AG09319 (cell line): ENCODE measurements around the gene CSNK2A2.

Experiments
- DNase-seq: peaks from one replicate; pipeline ENCODE4 v3.0.0-alpha.2; 2010; ENCODE audit warnings: low read depth; ENCODE audit errors: extremely low read depth
- TF ChIP-seq, protein P1 (sequence below): IDR thresholded peaks from 2 replicates; pipeline ENCODE4 v1.5.1; 2011; ENCODE audit warnings: low read depth, mild to moderate bottlenecking, inconsistent platforms, low read length, moderate library complexity

CSNK2A2 gene

DNA sequence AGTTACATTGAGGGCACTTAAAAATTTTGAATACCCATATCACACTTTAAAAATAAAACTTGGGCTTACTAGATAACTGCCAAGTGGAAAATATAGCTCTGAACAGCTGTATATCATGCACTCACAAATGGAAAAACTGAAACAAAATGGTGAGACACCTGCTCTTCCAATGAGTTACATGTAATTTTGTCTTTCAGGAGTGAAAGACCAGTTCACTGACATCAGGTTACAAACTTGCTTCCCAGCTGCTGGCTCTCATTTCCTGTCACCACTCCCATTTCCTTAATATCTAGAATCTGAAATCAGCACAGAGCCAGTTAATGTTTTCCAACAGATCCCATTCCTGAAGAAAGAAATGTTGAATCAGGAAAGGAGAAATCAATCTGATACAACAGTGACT lies 10.8 kb downstream of the CSNK2A2 start:
- TF ChIP-seq, protein P1, sequence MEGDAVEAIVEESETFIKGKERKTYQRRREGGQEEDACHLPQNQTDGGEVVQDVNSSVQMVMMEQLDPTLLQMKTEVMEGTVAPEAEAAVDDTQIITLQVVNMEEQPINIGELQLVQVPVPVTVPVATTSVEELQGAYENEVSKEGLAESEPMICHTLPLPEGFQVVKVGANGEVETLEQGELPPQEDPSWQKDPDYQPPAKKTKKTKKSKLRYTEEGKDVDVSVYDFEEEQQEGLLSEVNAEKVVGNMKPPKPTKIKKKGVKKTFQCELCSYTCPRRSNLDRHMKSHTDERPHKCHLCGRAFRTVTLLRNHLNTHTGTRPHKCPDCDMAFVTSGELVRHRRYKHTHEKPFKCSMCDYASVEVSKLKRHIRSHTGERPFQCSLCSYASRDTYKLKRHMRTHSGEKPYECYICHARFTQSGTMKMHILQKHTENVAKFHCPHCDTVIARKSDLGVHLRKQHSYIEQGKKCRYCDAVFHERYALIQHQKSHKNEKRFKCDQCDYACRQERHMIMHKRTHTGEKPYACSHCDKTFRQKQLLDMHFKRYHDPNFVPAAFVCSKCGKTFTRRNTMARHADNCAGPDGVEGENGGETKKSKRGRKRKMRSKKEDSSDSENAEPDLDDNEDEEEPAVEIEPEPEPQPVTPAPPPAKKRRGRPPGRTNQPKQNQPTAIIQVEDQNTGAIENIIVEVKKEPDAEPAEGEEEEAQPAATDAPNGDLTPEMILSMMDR, result no peak
- DNase-seq, result no peak

- TF ChIP-seq, protein P1, result no peak
Measured at GRCh38 chr16:58186176-58186944, 11.5 kb downstream of the CSNK2A2 start.

GRCh38 chr16:58177353-58177710 lies 20.6 kb downstream of the CSNK2A2 start:
- TF ChIP-seq, protein P1, result no peak
- no peak for DNase-seq

More at GRCh38 chr16:58186176-58186944, 11.5 kb downstream of the CSNK2A2 start:
- DNase-seq, result no peak

- TF ChIP-seq, protein P1, result no peak
- DNase-seq, result no peak
Measured at GRCh38 chr16:58176608-58177352, 21.1 kb downstream of the CSNK2A2 start.

DNA sequence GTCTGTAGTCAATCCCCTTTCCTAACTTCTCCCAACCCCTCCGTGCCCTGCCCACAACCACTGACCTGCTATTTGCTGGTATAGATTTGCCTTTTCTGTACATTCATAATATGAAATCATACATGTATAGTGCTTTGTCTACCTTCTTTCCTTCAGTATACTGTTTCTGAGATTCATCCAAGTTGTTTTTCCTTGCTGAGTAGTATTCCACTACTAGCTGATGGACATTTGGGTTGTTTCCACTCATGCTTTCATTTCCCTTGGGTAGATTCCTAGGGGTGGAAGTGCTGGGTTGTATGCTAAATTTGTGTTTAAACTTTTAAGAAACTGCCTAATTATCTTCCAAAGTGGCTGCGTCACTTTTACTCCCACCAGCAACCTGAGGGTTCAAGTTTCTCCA lies 27.7 kb downstream of the CSNK2A2 start:
- TF ChIP-seq, protein P1, result no peak
- no peak for DNase-seq

DNA sequence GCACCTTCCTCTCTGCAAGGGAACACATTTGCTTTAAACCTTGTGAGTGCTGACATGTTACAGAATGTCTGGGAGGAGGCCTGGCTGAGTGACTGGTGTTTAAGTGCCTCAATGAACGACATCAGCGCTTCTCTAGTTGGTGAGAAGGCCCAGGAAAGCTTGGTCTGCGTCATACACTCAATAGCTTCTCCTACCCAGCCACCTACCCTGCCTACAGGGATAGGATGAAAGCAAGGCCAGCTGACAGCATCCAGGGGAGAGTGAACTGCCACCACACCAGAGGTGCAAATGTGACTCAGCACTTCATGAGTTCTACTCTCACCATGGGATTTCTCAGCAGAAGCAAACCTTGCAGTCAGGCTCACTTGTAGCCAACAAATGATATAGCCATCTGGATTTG lies 37.1 kb downstream of the CSNK2A2 start:
- TF ChIP-seq, protein P1, result no peak
- no peak for DNase-seq

DNA sequence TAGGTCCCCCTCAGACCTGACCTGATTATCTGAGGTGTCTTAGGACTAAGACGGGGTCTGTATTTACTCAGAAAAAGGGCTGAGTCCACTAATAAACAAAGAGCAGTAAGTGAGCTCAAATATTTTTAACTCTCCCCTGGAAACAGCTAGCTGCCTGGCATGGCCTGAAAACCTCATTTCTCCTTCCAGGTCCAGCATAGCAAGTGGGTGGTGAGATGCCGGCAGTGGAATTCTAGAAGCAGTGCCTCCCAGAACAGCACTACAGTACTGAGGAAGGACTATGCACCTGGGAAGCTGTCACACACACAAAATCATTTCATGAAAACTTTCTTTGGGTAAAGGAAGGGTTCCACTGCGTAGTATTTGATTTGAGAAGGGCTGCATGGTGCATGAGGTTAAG lies 39.2 kb downstream of the CSNK2A2 start:
- TF ChIP-seq, protein P1, result no peak
- no peak for DNase-seq
